GM18861 (cell line): ENCODE data around the gene RNF32.
A peak's percentile ranks its signal among the peaks of the same experiment; 100 is the strongest.

ENCODE experiments used
- ATAC-seq: cut with Tn5 transposase; IDR thresholded peaks from one replicate; pipeline ENCODE4 v1.9.1; 2021; ENCODE audit not compliant: unreplicated experiment

The RNF32 gene

DNA sequence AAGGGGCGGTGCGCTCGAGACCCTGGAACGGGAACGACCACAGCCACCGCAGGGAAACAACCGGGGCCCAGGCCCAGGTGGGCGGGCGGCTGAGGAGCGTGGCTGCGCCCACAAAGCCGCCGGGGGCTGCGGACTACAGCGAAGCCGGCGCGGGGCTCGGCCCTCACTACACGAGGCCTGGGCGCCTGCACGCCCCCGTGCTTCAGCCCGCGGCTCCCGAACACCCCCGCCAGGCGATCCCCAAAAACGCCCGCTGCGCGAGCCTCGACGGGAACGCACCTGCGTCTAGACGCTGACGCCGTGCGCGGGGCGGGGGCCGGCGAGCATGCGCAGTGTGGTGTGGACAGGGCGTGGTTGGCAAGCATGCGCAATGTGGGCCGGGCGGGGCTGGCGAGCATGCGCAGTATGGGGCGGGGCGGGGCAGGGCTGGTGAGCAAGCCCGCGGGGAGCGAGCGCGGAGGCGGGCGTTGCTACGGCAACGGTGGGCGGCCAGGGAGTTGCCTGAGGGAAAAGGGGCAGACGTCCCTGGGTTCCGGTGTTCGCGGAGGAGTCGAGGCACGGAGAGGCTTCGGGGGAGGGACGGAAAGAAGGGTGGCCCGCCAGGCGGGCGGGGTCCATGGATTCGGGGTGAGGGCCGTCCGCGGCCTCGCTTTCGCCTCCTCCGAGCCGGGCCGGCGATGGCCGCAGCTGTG is at the start of gene RNF32:
Gene RNF32, plus strand, starts transcription at position 518 of the 692 bp plus-strand sequence. CDS start 3,104 bp downstream, outside the sequence.
- ATAC-seq: peak; percentile 74

DNA sequence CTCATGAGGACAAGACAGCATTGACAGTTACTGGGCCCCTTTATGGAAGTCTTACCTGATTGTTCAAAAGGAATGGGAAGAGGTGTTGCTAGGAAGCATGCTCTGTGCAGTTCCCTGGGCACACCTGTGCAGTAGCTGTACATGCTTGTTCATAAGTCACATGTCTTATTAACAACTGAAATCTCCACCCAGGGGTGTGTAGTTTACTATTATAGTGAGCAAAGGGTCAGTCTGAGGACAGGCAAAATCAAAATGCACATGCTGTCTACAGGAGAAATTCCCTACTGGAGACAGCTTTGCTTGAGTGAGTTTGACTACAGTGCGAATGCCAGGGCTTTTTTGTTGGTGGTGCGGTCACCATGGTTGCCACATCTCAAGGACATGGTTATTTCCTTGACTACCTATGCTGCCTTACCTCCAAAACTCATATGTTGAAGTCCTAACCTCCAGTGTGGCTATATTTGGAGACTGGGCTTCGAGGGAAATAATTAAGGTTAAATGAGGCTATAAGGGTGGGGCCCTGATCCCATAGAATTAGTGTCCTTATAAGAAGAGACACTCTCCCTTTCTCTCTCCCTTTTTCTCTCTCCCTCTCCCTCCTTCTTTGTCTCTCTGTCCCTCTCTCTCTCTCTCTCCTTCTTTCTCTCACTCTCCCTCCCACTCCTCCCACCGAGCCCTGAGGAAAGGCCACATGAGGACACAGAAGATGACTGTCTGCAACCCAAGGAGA is 48.3 kb upstream of the RNF32 start:
- ATAC-seq: no peak

DNA sequence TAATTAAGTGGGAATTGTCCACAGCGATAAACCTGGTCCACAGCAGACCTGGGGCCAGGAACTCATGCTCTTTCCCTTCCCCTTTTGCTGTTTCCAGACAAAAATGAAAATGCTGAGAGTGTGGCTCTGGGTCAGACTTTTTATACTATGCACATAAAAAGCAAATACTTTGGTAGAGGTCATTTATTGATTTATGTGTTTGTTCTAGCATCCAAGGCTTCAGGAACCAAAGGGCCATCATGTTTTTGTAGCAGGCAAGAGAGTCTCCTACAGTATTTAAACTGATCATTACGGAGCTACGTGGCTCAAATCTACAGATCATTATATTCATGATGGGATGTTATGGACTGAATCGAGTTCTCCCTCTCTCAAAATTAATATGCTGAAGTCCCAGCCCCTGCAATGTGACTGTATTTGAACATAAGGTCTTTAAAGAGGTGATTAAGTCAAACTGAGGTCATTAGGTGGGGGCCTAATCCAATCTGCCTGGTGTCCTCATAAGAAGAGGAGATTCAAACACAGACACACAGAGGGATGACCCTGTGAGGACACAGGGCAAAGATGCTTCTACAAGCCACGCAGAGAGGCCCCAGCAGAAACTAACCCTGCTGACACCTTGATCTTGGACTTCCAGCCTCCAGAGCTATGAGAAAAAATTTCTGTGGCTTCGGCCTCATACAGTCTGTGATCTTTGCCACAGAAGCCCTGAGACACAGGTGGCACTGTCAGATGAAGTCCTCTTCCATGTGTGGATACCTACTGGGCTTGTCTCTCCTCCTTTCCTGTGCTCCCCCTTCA is 46.1 kb upstream of the RNF32 start:
- ATAC-seq: no peak

DNA sequence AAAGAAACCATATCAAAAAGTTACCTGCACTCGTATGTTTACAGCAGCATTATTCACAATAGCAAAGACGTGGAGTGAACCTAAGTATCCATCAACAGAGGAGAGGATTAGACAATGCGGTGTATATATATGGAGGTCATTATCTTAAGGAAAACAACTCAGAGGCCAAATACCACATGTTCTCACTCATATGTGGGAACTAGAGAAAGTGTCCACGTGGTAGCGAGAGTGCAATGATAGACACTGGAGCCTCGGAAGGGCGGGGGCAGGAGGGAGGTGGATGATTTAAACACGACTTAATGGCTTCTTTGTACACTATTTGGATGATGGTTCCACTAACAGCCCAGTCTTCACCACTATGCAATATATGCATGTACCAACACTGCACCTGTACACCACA is 40.1 kb upstream of the RNF32 start:
- no peak for ATAC-seq

DNA sequence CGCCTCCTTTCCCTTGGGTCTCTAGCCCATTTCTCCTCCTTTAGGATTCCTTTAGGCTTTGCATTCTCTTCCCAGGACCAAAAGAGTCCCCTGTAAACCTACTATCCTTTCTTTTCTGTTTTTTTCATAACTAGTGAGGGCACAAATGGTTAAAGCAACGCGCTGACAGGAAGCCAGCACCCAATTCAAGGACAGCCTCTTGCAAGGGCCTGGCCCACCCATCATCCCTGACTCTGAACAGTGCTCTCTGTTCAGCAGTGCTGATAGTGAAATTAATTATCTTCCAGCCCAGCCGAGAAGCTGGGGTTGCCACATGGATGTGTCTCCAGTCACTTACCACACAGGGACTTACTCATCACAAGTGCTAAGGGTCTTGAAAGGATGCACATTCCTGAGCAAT is 38.3 kb upstream of the RNF32 start:
- no peak for ATAC-seq

DNA sequence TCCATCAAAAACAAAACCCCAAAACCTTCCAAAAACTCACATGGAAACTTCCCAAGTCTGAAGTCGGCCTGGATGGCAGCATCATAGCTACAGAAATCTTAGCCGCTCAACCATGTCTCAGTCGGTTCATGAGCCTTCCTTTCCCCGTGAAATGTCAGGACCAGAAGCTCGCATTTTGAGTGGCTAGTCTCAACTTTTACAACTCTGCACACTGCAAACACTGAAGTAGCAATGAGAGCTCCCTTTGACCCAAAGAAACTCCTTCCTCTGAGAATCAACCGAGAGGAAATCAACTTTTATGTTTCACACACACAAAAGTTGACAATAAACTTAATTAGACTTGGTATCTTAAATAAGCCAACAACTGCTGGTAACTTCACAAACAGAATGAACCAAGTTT is 37.6 kb upstream of the RNF32 start:
- ATAC-seq: no peak

DNA sequence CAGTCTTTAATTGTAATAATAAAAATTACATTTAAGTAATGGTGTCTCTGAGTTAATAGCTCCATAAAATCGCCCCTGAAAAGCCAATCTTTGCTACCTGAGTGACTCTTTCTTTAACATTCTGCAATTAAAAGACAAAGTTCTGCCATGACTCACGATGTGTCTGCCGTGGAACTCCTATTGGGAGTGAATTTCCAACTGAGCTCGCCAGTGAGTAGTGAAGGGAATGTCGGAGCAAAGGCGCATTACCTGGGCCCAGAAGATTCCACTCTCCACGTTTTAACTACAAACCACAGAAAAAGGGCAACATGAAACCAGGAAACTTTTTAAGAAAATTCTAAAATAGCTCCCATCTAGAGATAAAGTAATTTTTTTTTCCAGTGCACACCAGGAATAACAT is 36.9 kb upstream of the RNF32 start:
- ATAC-seq: no peak

DNA sequence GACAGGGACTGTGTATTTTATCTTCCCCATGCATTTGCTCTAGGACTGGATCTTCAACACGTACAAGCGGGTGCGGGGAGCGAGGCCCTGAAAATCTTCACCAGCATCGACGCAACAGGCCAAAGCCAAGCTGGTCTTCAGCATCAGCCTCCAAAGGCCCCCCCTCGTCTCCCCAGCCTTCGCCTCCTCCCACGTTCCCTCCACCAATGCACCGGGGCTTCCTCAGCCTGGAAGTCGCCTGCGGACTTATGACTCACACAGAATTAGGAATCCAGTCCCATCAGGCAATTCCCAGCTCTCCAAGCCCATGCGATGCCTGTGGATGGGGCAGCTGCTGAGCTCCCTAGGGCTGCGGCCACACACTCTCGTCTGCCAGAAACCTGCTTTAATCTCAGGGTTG is 36.3 kb upstream of the RNF32 start:
- no peak for ATAC-seq

DNA sequence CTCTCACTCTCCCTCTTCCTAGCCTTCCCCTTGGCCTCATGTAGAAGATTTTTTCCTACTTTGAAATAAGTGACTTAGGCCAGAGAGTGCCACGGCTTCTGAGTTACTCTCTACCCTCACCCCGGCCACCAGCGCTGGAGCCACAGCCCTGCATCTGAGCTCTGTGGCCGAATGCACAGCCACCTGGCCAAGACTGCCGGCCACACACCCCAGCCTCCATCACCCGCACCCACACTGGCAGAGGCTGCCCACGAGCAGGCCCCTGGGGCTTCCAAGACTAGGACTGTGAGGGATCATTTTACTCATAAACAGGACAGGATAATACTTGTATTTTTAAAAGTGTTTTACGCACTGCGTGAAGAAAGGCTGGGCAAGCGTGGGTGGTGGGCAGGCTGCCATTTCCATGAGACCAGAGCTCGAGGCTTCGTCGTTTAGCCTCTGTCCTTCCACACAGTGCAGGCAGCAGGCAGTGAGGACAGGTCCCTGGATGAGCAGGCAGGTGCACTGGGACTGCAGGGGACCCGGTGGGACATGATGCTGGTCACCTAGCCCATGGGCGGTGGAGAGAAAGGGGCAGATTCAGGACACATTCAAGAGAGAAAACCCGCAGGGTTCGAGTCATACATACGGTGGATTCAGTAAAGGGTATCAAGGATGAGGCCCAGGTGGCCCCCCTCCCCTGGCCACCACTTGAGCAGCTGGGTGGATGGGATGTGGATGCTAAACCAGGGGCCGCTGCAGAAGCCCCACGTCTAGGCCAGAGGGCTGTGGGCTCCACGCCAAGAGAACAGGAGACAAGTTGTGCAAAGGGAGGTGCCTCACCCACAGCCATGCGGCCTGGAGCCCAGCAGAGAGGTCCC is 35.5 kb upstream of the RNF32 start:
- no peak for ATAC-seq

DNA sequence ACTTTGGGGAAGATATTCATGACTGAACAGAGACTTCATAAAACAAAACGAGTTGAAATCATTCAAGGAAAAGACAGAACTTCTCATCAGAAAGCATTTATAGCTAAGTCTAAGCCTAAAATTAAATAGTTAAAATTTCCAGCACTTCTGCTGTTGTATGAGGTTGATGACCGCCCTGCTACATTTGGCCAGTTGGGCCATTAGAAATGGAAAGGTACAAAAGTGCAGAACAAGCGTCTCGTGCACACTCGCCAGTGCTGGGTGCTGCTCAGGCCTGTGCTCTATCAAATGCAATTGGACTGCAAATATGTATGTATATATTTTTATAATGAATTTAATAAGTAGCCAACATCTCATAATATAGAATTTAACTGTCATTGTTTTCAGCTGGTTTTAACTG is 34.4 kb upstream of the RNF32 start:
- no peak for ATAC-seq

DNA sequence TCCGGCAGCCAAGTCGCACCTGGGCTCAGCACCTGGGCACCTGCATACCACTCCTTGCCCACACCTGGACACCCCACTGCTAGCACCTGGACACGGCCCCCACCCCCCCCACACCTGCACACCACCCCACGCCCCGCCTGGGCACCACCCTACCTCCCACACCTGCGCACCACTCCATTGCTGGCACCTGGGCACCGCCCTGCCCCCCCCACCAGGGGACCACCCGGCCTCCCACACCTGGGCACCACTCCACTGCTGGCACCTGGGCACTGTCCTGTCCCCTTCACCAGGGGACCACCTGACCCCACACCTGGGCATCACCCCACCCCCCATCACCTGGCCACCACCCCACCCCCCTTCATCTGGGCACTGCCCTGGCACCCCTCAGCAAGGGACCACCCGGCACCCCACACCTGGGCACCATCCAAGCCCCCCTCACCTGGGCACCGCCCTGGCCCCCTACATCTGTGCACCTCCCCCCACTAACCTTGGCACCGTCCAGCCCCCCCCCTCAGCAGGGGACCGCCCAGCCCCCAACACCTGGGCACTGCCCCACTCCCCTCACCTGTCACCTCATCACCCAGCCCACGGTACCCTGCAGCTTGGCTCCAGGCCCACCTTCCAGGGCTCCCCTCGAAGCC is 33.8 kb upstream of the RNF32 start:
- ATAC-seq: no peak

DNA sequence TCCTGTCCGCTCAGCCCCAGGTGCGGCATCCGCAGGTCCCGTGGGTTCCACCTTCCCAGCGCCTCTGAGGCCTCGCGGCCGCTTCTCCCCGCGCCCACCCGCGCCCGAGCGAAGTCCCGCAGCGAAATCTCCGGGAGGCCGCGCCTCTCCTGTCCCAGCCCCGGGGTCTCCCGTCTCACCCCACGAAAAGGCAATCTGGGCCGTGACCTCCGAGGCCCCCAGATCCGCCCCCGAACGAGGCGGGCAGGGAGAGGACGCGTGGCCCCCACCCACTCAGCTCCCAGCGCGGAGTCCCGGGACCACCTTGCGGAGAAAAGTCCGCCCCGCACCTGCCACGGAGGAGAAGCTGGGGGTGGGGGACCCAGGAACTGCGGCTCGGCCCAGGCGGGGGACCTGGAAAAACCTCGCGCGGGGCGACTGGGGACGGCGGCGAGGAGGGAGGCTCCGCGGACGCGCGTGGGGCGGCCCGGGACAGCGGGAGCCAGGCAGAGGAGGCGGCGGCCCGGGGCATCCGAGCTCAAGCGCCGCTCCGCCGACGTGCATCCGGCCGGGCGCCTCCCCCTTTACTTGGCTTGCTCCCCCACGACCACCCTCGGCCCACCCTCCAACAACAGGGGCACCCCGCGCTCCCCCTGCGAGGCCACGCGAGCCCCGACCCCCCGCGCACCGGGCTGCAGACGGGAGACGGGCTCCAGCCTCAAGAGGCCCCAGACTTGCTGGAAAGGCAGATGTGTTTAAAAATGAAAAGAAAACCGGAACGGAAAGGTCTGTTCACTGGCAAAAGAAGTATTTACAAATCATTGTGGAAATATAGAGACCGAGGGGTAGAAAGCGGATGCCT is 33.0 kb upstream of the RNF32 start:
- no peak for ATAC-seq

DNA sequence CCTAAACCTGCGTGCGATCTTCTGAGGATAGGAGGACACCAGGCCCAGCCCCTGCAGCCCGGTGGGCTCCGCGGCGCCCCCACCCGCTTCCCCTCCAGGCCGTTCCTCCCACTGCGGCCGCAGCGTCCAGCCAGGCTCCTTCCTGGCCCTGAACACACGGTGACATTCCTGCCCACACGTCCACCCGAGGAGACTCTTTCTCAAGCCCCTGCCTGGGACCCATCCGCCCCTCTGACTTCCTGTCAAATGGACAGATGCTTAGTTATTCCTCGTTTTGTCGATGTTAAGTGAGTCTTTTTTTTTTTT is 32.4 kb upstream of the RNF32 start:
- ATAC-seq: no peak

DNA sequence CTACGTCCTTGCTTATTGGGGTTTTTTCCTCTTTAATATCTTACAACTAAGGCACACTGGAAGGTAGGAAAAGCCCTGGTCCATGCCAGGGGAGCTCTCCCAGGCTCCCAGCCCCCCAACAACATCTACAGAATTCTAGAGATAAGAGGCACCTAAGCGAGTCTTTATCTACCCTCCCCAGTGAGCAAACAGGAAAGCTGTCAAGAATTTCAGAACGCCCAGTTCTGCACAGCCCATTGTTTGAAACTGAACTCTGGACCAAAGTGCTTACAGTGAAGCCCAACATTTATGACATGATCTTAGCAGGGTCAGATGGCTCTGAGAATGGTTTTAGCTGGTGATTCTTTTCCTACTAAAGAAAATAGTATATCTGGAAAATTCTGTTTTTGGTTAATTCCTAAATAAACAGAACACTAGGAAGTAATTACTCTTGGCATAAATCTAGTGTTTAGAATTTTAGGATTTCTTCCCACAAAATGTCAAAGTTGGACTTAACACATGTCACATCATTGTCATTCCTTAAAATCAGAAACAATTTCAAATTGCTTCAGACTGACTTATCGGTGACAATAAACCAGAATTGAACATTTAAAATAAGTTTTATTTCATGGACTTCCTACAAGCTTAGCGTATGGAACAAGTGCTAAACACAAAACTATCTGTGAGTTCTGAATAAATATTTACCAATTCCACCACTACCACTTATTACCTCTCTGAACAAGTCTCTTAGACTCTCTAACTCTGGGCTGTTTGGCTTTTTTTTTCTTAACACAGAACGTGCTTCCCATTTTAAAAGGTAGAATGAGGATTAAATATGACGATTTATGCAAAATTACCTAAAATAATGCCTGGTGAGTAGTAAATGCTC is 31.3 kb upstream of the RNF32 start:
- ATAC-seq: no peak

DNA sequence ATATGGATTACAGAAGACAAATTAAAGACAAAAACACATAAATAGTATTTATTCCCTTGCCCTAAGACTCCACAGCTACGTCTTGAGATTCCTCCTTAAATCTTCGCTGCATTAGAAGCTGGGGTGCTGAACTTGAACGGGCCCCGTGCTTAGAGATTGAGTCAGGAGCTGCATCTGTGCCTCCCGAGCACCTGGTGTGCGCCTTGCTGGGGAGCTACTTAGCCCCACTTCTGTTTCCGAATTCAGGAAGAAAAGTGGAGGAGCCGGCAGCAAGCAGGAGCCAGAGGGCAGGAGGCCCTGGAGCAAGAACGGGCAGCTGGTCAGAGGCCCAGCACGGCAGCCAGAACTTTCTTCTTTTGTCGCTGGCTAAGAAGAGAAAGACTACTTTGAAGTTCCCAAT is 30.4 kb upstream of the RNF32 start:
- no peak for ATAC-seq

DNA sequence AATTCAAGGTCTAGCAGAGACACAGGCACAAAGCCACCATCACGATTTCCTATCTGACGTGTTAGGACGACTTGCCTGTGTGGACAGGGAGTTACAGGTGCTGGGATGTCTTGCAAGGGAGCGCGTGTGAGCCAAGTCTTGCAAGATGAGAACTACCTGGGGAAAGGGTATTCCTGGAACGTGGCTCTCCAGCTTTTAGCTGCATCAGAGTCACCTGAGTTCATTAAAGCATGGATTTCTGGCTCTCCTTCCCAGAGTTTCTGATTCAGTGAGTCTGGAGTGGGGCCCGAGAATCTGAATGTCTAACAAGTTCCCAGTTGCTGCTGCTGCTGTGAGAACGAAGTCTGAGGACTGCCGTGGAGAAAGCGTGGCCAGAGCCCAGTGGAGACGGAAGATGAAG is 30.0 kb upstream of the RNF32 start:
- no peak for ATAC-seq

DNA sequence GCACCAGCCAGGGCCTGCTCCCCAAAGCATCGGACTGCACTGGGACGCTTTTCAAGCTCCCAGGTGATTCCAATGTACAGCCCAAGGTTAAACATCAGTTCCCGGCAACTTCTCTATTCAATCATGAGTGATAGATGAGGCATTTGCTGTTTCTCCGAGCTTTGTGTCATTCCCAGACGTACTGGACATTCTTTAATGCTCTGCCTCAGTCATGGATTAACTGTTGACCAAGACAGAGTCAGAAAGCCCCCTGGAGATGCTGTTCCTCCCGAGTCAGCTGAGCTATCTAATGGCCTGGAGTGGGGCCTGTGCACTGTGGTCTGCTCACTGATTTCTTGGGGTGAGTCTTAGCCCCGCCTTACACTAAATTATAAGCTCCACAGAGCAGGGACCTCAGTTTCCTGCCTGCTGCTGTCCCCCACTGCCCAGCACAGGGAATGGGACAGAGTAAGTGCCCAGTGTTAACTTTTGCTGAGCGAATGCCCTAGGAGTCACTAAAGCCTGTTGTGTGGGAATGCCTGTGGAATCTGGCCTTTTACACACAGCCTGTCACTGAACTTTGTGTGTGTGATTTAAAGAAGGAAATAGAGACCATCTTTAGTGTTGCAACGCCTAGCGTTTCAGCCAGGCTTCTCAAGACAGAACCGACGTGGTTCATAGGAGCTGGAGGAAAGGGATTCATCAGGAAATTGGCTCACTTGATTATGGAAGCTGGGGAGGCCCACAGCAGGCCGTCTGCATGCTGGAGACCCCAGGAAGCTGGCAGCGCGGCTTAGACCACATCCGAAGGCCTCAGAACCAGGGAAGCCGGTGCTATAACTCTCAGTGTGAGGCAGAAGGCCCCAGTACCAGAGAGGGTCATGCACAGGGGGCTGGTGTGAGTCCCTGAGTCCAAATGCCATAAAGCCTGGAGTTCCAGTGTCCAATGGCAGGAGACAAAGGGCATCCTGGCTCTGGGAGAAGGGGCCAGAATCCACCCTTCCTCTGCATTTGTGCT is 29.3 kb upstream of the RNF32 start:
- ATAC-seq: no peak

DNA sequence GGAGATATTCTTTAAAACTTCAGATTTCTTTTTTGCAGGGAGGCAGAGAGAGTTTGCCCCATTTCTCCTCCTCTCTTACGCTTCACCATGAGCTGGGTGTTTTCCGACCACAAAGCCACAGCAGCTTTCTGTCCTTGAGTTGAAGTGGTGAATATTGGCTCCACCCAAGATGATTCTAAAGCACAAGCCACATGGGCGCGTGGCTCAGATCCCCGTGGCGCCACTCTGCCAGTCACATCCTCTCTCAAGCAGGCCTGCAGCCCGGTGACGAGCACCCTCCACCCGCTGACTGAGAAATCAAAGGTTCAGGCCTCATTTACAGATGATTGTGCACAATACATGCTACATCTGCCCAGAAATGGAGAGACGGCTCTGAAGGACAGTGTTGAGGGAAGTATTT is 27.6 kb upstream of the RNF32 start:
- no peak for ATAC-seq
